IPS DF 6.9 (cell line): Measurements from ENCODE around the gene NSRP1.
"Not testable (repeated sequence)": the region's sequence is repeated elsewhere in the genome, so short reads cannot be mapped to it uniquely, and the experiment has no call there.

Source experiments
- DNase-seq: peaks from one replicate; pipeline ENCODE4 v3.0.0-alpha.2; 2013; ENCODE audit warnings: low read depth, low spot score
- H3K27ac ChIP-seq: one replicate; pipeline ENCODE4 v1.5.1; 2013; ENCODE audit warnings: low read length, control low read depth
- H3K27me3 ChIP-seq: 2 replicates; pipeline ENCODE4 v1.6.1; 2013; ENCODE audit warnings: mild to moderate bottlenecking, low read length; ENCODE audit not compliant: control insufficient read depth, insufficient read depth
- H3K36me3 ChIP-seq: 2 replicates; pipeline ENCODE4 v1.6.1; 2013; ENCODE audit warnings: low read length; ENCODE audit not compliant: control insufficient read depth, insufficient read depth
- H3K4me1 ChIP-seq: 2 replicates; pipeline ENCODE4 v1.6.1; 2013; ENCODE audit warnings: low read length; ENCODE audit not compliant: control insufficient read depth, insufficient read depth
- H3K4me3 ChIP-seq: 2 replicates; pipeline ENCODE4 v1.5.1; 2013; ENCODE audit warnings: mild to moderate bottlenecking, low read length
- H3K9me3 ChIP-seq: 2 replicates; pipeline ENCODE4 v1.6.1; 2013; ENCODE audit warnings: low read length, inconsistent platforms; ENCODE audit not compliant: control insufficient read depth, insufficient read depth
- WGBS: extraction: QIAGEN DNeasy Blood & Tissue Kit; methylation state at CpG from one replicate; pipeline ENCODE4 v1.1.7; 2013; ENCODE audit warnings: mixed read lengths, missing lambda C conversion rate; ENCODE audit not compliant: insufficient read length, insufficient coverage; 5-methylcytosine and 5-hydroxymethylcytosine counted together

Gene NSRP1

GRCh38 chr17:30229012-30229411 is 112.4 kb downstream of the NSRP1 start:
- Histone ChIP-seq H3K4me3 (no peak overlapping the region), H3K4me1 (no peaks in the 10 kb centered on the region), H3K27me3 (peaks cover 7% of the 10 kb centered on the region; the same call in 1 of the 2 replicates), H3K9me3 (no peaks in the 10 kb centered on the region), H3K27ac (no peak overlapping the region), H3K36me3 (no peaks in the 10 kb centered on the region)
- DNase-seq: no peak
- WGBS: no CpG with 5 or more reads among the region's 7 CpGs

GRCh38 chr17:30230009-30230408 is 113.4 kb downstream of the NSRP1 start:
- not testable (repeated sequence) for H3K9me3 ChIP-seq, H3K27ac ChIP-seq, H3K4me3 ChIP-seq, H3K36me3 ChIP-seq, H3K4me1 ChIP-seq, DNase-seq
- peaks cover 15% of the 10 kb centered on the region for H3K27me3 ChIP-seq
- WGBS: no CpG with 5 or more reads among the region's 1 CpG

GRCh38 chr17:30230596-30231125 is 114.0 kb downstream of the NSRP1 start:
- Histone ChIP-seq H3K4me1 (no peaks in the 10 kb centered on the region), H3K36me3 (no peaks in the 10 kb centered on the region), H3K27ac (no peak overlapping the region), H3K27me3 (peaks cover 21% of the 10 kb centered on the region), H3K9me3 (no peaks in the 10 kb centered on the region), H3K4me3 (no peak overlapping the region)
- WGBS: no CpG with 5 or more reads among the region's 7 CpGs
- no peak for DNase-seq

- WGBS: no CpG with 5 or more reads among the region's 10 CpGs
- Histone ChIP-seq H3K27me3 (peaks cover 33% of the 10 kb centered on the region), H3K27ac (no peak overlapping the region), H3K36me3 (no peaks in the 10 kb centered on the region), H3K4me3 (no peak overlapping the region), H3K9me3 (no peaks in the 10 kb centered on the region), H3K4me1 (no peaks in the 10 kb centered on the region)
- DNase-seq: no peak
Observed at GRCh38 chr17:30232015-30232823, 115.6 kb downstream of the NSRP1 start.

- no peaks in the 10 kb centered on the region for H3K36me3 ChIP-seq
- no CpG with 5 or more reads among the region's 11 CpGs for WGBS
- H3K27me3 ChIP-seq: peaks cover 40% of the 10 kb centered on the region
- H3K9me3 ChIP-seq: no peaks in the 10 kb centered on the region
- no peak for DNase-seq
- no peak overlapping the region for H3K4me3 ChIP-seq
- no peak overlapping the region for H3K27ac ChIP-seq
- no peaks in the 10 kb centered on the region; the same call in 1 of the 2 replicates for H3K4me1 ChIP-seq
Observed at GRCh38 chr17:30232824-30233427, 116.3 kb downstream of the NSRP1 start.

GRCh38 chr17:30234296-30234695 is 117.7 kb downstream of the NSRP1 start:
- no peak for DNase-seq
- Histone ChIP-seq H3K4me1 (peaks cover 6% of the 10 kb centered on the region; the same call in 1 of the 2 replicates), H3K9me3 (no peaks in the 10 kb centered on the region), H3K27me3 (peaks cover 46% of the 10 kb centered on the region), H3K4me3 (no peak overlapping the region), H3K27ac (no peak overlapping the region), H3K36me3 (no peaks in the 10 kb centered on the region)
- no CpG with 5 or more reads among the region's 6 CpGs for WGBS

- Histone ChIP-seq H3K27ac (no peak overlapping the region), H3K36me3 (no peaks in the 10 kb centered on the region), H3K4me3 (no peak overlapping the region), H3K4me1 (peaks cover 6% of the 10 kb centered on the region; the same call in 1 of the 2 replicates), H3K27me3 (peaks cover 46% of the 10 kb centered on the region), H3K9me3 (no peaks in the 10 kb centered on the region)
- DNase-seq: no peak
- WGBS: no CpG with 5 or more reads among the region's 12 CpGs
Observed at GRCh38 chr17:30234964-30235363, 118.3 kb downstream of the NSRP1 start.

- H3K9me3 ChIP-seq: no peaks in the 10 kb centered on the region
- peak within 1 kb of the TSS; percentile 42; the same call in 1 of the 2 replicates for H3K4me3 ChIP-seq
- H3K36me3 ChIP-seq: no peaks in the 10 kb centered on the region
- DNase-seq: no peak
- H3K4me1 ChIP-seq: peaks cover 6% of the 10 kb centered on the region; the same call in 1 of the 2 replicates
- peaks cover 46% of the 10 kb centered on the region for H3K27me3 ChIP-seq
- WGBS: no CpG with 5 or more reads among the region's 82 CpGs
- no peak within 1 kb of the TSS for H3K27ac ChIP-seq
Observed at GRCh38 chr17:30235386-30236296, 119.0 kb downstream of the NSRP1 start, which contains the start of gene SLC6A4. Gene SLC6A4, minus strand, starts transcription at chr17:30235697. Its CDS starts 13,739 bp downstream, at chr17:30221958.
